HG02885 (cell line): Measurements from ENCODE around the gene CD320.
"Not testable (repeated sequence)": the region's sequence is repeated elsewhere in the genome, so short reads cannot be mapped to it uniquely, and the experiment has no call there.

Experiments
- ATAC-seq: cut with Tn5 transposase; IDR thresholded peaks from one replicate; pipeline ENCODE4 v1.9.1; 2021; ENCODE audit warnings: mild to moderate bottlenecking; ENCODE audit not compliant: unreplicated experiment, poor library complexity

The CD320 gene

DNA sequence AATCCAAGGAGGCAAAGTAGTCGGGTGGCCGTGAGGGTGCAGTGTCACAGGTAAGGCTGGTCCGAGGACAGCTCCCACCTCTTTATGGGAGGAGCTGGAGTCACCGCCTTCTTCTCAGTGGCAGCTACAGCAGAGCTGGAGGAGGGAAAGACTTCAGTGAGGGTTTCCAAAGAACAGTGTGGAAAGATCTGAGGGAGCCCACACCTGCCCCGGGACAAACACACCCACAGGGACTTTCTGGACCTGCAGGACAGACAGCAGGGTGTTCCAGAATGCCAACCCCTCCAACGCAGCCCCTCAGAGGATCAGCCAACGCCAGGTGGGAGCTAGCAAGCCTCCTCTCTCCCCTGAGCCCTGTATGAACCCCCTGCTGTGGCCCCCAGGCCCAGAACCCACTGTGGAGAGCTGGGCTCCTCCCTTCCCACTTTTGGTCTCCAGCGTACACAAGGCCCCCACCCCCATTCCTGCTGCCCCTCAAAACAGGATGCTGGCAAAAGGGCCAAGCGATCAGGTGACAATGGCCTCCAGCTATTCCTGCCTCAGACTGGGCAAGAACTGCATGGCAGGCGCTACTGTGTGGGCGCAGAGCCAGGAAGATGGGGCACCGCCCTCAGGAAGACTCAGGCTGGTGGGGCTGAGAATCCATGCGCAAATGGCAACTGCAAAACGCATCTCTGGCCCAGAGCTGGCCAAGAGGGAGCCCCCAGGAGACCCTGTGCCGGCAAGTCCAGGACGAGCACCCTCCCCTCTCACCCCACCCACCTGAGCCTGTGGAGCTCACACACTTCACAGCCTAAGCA lies 3.5 kb upstream of the CD320 start:
- no peak for ATAC-seq

DNA sequence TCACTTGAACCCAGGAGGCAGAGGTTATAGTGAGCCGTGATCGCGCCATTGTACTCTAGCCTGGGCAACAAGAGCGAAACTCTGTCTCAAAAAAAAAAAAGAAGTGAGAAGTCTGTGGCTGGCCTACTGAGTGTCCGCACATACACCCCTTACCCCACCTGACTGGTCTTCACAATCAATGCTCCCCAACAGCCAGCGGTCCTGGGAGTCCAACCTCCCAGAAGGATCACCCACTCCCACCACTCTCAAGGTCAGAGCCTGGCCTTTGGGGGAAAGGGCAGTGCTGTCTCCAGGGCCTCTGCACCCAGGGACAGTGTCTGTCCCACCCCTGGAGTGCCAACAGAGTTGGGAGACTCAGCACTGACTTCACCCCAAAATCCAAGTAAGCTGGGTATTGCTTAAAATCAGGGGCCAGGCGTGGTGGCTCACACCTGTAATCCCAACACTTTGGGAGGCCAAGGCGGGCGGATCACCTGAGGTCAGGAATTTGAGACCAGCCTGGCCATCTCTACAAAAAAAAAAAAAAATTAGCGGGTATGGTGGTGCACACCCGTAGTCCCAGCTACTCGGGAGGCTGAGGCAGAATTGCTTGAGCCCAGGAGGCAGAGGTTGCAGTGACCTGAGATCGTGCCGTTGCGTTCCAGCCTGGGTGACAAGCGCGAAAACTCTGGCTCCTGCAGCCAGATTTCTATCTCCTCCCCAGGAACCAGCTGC lies 2.3 kb upstream of the CD320 start:
- ATAC-seq, result no peak

- no peak for ATAC-seq
These were observed 733 bp upstream of the CD320 start for GRCh38 chr19:8308891-8309291.

DNA sequence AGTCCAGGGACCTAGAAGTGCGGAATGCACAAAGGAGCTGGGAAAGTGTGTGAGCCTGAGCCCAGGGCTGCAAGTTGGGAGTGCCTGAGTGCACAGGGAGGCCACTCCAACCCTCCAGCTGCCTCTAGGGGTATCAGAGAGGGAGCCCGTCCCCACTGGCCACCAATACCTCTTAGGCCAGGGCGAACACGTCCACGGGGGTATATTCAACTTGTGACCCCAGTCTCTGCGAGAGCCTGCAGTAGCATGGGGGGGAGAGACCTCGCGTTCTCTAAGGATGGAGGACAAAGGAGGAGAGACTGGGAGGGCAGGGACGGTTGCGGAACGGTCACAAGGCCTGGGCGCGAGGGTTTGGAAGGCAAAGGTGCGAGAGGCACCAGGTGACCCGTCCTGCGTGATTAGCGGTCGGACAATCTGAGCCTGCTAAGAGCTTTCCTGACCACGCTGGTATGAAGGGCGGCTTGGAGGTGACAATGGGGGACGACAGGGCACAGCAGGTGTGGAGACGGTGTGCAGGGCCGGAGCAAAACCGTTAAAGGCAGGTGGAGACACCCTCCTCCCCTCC lies 676 bp downstream of the CD320 start:
- ATAC-seq, result no peak

DNA sequence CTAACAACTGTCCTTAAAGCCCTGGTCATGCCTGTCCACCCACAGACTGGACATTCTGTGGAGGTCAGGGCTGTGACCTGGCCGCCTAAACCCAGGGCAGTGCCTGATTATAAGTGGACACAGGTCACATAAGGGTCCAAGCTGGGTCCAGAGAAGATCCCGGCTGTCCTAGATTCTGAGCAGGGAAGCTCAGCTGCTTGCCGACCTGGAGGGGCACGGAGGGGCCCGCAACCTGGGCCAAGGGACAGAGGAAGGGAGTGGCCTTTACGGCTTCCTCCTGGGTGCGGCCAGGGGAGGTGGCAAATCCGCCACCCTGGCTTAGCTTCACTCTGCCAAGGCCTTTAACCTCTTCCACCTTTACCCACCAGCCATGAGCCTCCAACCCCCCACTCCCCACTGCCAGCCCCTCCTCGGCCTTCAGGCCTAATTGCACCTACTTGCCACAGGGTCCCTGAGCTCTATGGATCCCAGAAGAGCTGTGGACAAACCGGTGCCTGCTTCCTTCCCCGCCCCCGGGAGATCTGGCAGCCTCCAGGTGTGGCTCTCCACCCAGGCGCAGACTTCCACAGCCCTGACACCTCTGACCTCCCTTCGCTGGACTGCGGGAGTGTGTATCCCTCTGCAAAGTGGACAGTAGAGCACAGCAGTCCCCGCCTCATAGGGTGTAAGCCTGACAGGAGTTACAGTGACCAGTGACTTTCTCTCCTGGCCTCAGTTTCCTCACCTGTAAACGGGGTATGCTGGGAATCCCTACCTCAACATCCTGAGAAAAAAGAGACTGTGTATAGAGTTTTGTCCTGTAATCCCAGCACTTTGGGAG lies 1.7 kb downstream of the CD320 start:
- no peak for ATAC-seq

- no peak for ATAC-seq
These were observed 2.4 kb downstream of the CD320 start for GRCh38 chr19:8305798-8306197.

- no peak for ATAC-seq
These were observed 3.1 kb downstream of the CD320 start for GRCh38 chr19:8304841-8305621.

GRCh38 chr19:8302734-8303133 lies 5.4 kb downstream of the CD320 start:
- no peak for ATAC-seq

DNA sequence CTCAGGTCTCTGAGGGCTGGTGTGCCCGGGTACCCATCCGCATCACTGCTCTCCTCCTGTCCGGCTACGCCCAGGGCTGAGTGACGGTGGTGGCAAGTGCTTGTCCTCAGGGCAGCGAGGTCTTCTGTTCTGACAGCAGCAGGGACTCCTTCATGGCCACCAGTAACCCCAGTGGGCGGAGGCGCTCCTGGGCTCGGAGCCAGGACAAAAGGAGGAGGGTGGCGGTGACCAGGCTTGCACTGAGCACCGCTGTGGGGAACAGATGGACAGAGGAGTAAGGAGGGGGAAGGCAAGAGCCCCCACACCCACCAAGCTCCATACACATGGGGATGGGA lies 5.8 kb downstream of the CD320 start:
- ATAC-seq, result no peak

- not testable (repeated sequence) for ATAC-seq
These were observed 16.8 kb downstream of the CD320 start for GRCh38 chr19:8291337-8291736.

- ATAC-seq, result not testable (repeated sequence)
These were observed 31.6 kb downstream of the CD320 start for GRCh38 chr19:8276508-8276907.

DNA sequence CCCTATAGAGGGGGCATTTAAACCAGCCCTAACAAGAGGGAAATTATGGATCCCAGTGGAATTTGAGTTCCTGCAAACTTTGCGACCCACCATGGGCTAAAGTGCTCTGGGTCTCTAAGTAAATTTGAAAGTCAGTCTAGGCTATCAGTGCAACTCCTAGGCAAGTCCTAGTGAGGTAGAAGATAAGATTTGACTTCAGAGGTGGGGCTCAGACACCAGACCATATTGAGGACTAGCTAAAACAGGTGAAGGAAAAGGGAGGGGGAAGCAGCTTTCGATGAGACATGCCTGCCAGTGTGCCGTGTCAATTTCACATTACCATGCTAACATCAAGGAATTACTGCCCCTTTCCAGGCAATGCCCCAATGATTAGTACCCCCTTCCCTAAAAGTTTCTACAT lies 38.4 kb downstream of the CD320 start:
- ATAC-seq, result no peak

- no peak for ATAC-seq
These were observed 42.3 kb downstream of the CD320 start for GRCh38 chr19:8265872-8266271.

- ATAC-seq, result not testable (repeated sequence)
These were observed 43.9 kb downstream of the CD320 start for GRCh38 chr19:8264248-8264647.

DNA sequence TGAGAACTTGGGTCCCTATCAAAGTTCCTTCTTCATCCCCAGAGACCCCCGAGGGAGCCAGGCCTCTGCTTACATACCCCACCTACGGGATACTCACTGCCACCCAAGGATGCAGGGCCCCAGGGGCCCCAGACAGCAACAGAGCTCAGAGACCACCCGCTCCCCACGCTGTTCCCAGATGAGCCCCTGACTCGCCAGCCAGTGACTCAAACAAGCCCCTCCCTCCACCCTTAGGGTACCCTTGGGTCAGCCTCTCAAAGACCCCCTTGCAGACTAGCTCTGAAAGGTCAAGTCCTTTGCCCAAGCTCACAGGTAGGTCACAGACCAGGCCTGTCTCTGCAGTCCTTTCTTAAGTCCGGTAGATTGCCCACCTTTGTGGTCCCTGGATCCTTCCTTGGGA lies 45.7 kb downstream of the CD320 start:
- ATAC-seq, result no peak

- no peak for ATAC-seq
These were observed 46.3 kb downstream of the CD320 start for GRCh38 chr19:8261881-8262280.

DNA sequence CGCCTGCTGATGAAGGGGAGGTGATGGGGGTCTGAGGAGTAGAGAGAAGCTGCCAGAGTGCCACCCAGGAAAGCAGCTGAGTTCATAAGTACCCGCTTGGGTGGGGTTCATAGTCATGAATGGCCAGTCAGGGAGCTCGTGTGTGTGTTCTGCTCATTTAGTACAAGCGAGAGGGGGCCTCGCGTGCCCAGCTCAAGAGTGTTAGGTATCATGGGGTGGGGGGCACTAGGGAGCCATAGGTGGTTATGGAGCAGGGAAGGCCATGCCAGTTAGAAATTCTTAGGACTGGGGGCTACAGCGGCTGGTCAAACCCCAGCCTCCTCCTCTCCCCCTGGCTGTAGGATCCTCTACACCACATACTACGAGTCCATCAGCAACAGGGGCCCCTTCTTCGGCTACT lies 46.8 kb downstream of the CD320 start:
- no peak for ATAC-seq

GRCh38 chr19:8259922-8260247 lies 48.3 kb downstream of the CD320 start:
- ATAC-seq, result no peak

- no peak for ATAC-seq
These were observed 48.8 kb downstream of the CD320 start for GRCh38 chr19:8259142-8259921.
